Lower lobe of right lung (tissue), 2 donors: ENCODE measurements around the gene OVOL3. TPM values are rescaled to one million over a fixed set of nuclear protein-coding genes. Genes with fewer than 3 reads are reported as not detected.

Source experiments
- ATAC-seq, 2 donors: fragments of 200-7000 bp; cut with Tn5 transposase; one replicate each; pipeline ENCODE4 v1.9.1; 2020 to 2022; ENCODE audit warnings: mild to moderate bottlenecking in 2 of 2, moderate library complexity in 2 of 2
- DNase-seq: peaks from one replicate; pipeline ENCODE4 v3.0.0-alpha.2; 2020
- H3K27ac ChIP-seq: fragments of 200-600 bp; one replicate; pipeline ENCODE4 v1.8.0; 2022
- H3K27me3 ChIP-seq: fragments of 200-600 bp; one replicate; pipeline ENCODE4 v1.8.0; 2022; ENCODE audit warnings: low read depth
- H3K36me3 ChIP-seq: fragments of 200-600 bp; one replicate; pipeline ENCODE4 v1.8.0; 2022; ENCODE audit warnings: mild to moderate bottlenecking
- H3K4me1 ChIP-seq: fragments of 200-600 bp; one replicate; pipeline ENCODE4 v1.8.0; 2022
- H3K4me3 ChIP-seq: fragments of 200-600 bp; one replicate; pipeline ENCODE4 v1.8.0; 2022; ENCODE audit warnings: mild to moderate bottlenecking
- H3K9me3 ChIP-seq: fragments of 200-600 bp; one replicate; pipeline ENCODE4 v1.8.0; 2022
- intact Hi-C: fragments of 100-400 bp; cut with DNase I; formaldehyde crosslinking; loops from one replicate; pipeline ENCODE4 v1.11.0; 2022
- total RNA-seq: library from RNA; stranded (reverse); fragmentation: NEBNext Ultra II Directional; extraction: Animal tissue kit (Norgen Biotek cat#: 25700); gene quantifications from one replicate; pipeline ENCODE4 v1.2.1, GENCODE V29; 2021
- TF ChIP-seq, protein P1 (sequence below): fragments of 200-600 bp; IDR thresholded peaks from one replicate; pipeline ENCODE4 v1.8.0; 2022; ENCODE audit warnings: antibody characterized with exemption, mild to moderate bottlenecking
- donor health status: DM: no; HTN: yes; CAD: no; lungs with severe emphysema.

Gene OVOL3
- total RNA-seq, 1 donor from 2014 or later, result not detected

DNA sequence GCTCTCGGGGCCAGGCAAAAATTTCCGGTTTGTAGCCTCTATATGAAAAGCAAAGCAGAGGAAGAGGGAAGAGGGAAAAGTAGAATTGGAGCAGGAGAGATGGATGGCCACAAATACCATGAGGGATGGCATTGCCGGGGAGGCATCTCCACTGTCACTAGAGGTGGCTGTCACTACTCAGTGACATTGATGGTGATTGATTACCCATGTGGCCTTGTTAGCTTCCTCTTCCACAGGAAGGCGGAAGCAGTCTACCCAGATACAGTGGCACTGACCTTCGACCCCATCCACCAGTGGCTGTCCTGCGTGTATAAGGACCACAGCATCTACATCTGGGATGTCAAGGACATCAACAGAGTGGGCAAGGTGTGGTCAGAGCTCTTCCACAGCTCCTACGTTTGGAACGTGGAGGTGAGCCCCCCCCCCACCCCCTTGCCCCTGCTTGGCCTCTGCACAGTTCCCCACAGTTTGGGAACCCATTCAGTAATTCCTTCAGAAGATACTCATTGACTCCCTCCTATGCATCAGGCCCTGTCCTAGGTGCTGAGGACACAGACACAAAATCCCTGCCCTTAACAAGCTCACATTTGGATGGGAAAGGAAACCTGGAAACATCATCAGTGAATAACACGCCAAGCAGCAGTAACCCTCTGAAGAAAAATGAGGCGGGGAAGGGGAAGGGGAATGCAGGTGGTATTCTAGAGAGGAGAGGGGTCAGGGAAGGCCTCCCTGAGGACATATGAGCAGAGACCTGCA lies 37.6 kb upstream of the OVOL3 start:
- DNase-seq (no peak), ATAC-seq (no peak)
- TF ChIP-seq, protein P1, sequence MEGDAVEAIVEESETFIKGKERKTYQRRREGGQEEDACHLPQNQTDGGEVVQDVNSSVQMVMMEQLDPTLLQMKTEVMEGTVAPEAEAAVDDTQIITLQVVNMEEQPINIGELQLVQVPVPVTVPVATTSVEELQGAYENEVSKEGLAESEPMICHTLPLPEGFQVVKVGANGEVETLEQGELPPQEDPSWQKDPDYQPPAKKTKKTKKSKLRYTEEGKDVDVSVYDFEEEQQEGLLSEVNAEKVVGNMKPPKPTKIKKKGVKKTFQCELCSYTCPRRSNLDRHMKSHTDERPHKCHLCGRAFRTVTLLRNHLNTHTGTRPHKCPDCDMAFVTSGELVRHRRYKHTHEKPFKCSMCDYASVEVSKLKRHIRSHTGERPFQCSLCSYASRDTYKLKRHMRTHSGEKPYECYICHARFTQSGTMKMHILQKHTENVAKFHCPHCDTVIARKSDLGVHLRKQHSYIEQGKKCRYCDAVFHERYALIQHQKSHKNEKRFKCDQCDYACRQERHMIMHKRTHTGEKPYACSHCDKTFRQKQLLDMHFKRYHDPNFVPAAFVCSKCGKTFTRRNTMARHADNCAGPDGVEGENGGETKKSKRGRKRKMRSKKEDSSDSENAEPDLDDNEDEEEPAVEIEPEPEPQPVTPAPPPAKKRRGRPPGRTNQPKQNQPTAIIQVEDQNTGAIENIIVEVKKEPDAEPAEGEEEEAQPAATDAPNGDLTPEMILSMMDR, result no peak
- H3K9me3 ChIP-seq, result no peaks in the 10 kb centered on the region
- H3K27ac ChIP-seq, result no peak overlapping the region
- no peak overlapping the region for H3K4me3 ChIP-seq
- H3K27me3 ChIP-seq, result no peaks in the 10 kb centered on the region
- intact Hi-C loops, result no loop called here
- no peaks in the 10 kb centered on the region for H3K4me1 ChIP-seq
- H3K36me3 ChIP-seq, result no peaks in the 10 kb centered on the region

- Histone ChIP-seq H3K27ac (no peak overlapping the region), H3K9me3 (no peaks in the 10 kb centered on the region), H3K4me1 (no peaks in the 10 kb centered on the region), H3K36me3 (no peaks in the 10 kb centered on the region), H3K4me3 (no peak overlapping the region), H3K27me3 (no peaks in the 10 kb centered on the region)
- DNase-seq, result no peak
- intact Hi-C loops, result no loop called here
- TF ChIP-seq, protein P1, result no peak
- ATAC-seq, result no peak
Observed at GRCh38 chr19:36079389-36079945, 31.5 kb upstream of the OVOL3 start.

DNA sequence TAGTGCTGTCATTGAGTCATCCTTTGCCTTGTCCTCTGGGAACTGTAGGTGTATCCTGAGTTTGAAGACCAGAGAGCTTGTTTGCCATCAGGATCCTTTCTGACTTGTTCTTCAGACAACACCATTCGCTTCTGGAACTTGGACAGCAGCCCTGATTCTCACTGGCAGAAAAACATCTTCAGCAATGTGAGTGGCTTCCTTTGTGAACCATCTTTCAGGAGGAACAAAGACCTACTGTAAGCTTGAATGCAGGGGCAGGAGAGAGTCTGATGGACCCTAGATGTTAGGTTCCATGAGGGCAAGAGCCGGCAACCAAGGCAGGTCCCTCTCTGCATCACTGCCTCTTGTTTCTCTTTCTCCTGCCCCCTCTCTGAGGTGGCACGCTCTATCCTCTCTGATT lies 29.6 kb upstream of the OVOL3 start:
- TF ChIP-seq, protein P1, result no peak
- ATAC-seq (no peak), DNase-seq (no peak)
- Histone ChIP-seq H3K9me3 (no peaks in the 10 kb centered on the region), H3K4me3 (no peak overlapping the region), H3K36me3 (no peaks in the 10 kb centered on the region), H3K27ac (no peak overlapping the region), H3K27me3 (no peaks in the 10 kb centered on the region), H3K4me1 (no peaks in the 10 kb centered on the region)
- intact Hi-C loops, result no loop called here

GRCh38 chr19:36081894-36082293 lies 29.0 kb upstream of the OVOL3 start:
- Histone ChIP-seq H3K9me3 (no peaks in the 10 kb centered on the region), H3K4me3 (no peak overlapping the region), H3K4me1 (no peaks in the 10 kb centered on the region), H3K27ac (no peak overlapping the region), H3K27me3 (no peaks in the 10 kb centered on the region), H3K36me3 (no peaks in the 10 kb centered on the region)
- DNase-seq (no peak), ATAC-seq (no peak)
- TF ChIP-seq, protein P1, result no peak
- intact Hi-C loops, result no loop called here

GRCh38 chr19:36082916-36083315 lies 28.0 kb upstream of the OVOL3 start:
- H3K27me3 ChIP-seq, result no peaks in the 10 kb centered on the region
- H3K36me3 ChIP-seq, result no peaks in the 10 kb centered on the region
- no peak overlapping the region for H3K4me3 ChIP-seq
- no peaks in the 10 kb centered on the region for H3K9me3 ChIP-seq
- TF ChIP-seq, protein P1, result no peak
- intact Hi-C loops, result no loop called here
- H3K4me1 ChIP-seq, result no peaks in the 10 kb centered on the region
- DNase-seq, result no peak
- H3K27ac ChIP-seq, result no peak overlapping the region
- ATAC-seq, result no peak
